Effector CD4-positive, alpha-beta T cell (primary cell): Measurements from ENCODE around the gene GNB2.
"Not testable (repeated sequence)": the region's sequence is repeated elsewhere in the genome, so short reads cannot be mapped to it uniquely, and the experiment has no call there.

Experiments
- DNase-seq: peaks from one replicate; pipeline ENCODE4 v3.0.0-alpha.2; 2020
- total RNA-seq: gene quantifications from one replicate; lab custom pipeline; 2026; lab: John Stamatoyannopoulos, UW

The GNB2 gene
- 104 reads per million, percentile 83 among the genes with 10 or more reads in this experiment for total RNA-seq

DNA sequence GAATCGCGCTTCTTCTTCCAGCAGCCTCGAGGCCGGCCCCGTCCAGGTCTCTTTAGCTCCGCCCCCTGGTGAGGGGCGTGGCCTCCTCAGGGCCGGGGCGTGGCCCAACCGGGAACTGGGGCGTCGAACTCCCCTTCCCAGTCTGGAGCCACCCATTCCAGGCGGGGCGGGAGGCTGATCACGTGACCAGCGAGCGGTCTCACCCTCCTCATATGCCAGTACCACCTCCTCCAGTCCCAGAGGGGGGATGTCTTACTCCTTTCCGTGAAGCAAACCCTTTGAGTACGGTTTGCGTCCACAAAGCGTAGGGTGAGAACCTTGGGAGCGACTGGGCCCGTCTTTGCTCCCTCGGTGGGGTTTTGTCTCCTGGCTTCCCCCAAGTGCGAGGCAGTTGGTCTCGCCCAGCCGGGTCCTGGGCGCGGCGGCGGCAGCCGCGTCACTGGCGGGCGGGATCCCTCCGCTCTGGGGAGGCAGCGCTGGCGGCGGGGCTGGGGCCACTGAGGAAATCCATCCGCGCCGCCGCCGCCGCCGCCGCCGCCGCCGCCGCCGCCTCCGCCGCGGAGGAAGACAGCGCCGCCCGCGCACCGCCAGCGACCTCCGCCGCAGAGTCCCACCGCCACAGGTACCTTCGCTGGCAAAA is at the start of gene GNB2:
Gene GNB2, plus strand, starts transcription at position 439 of the 640 bp plus-strand sequence. CDS start 2,526 bp downstream, outside the sequence.
- peak; percentile 94 for DNase-seq

DNA sequence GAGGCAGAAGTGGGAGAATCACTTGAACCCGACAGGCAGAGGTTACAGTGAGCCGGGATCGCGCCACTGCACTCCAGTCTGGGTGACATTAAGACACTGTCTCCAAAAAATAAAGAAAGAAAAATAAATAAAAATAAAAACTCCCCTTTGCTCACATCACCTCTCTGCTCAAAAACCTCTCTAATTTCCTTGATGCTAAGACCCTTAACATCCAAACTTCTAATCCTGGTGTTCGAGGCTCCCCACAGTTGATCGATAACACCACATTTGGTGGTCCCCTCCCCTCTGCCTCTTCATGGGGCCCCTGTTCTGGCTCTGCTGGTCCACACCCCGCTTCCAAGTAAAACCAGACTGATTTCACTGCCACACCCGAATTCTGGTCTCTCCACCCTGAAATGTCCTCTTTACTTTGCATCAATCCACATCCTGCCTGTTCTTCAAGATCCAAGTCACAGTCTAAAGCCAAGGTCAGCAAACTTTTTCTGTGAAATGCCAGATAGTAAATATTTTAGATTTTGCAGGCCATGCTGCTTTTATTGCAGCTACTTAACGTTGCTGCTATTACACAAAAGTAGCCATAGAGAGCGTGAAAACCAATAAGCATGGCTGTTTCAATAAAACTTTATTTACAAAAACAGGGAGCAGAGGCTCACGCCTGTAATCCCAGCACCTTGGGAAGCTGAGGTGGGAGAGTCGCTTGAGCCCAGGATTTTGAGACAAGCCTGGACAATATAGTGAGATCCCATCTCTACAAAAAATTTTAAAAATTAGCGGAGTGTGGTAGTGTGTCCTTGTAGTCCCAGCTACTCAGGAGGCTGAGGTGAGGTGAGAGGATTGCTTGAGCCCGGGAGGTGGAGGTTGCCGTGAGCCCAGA is 49.4 kb upstream of the GNB2 start:
- DNase-seq: no peak

GRCh38 chr7:100626055-100626454 is 47.5 kb upstream of the GNB2 start:
- no peak for DNase-seq

GRCh38 chr7:100626530-100627237 is 46.9 kb upstream of the GNB2 start:
- DNase-seq: peak; percentile 77

- no peak for DNase-seq
Measured at GRCh38 chr7:100627238-100627549, 46.3 kb upstream of the GNB2 start.

DNA sequence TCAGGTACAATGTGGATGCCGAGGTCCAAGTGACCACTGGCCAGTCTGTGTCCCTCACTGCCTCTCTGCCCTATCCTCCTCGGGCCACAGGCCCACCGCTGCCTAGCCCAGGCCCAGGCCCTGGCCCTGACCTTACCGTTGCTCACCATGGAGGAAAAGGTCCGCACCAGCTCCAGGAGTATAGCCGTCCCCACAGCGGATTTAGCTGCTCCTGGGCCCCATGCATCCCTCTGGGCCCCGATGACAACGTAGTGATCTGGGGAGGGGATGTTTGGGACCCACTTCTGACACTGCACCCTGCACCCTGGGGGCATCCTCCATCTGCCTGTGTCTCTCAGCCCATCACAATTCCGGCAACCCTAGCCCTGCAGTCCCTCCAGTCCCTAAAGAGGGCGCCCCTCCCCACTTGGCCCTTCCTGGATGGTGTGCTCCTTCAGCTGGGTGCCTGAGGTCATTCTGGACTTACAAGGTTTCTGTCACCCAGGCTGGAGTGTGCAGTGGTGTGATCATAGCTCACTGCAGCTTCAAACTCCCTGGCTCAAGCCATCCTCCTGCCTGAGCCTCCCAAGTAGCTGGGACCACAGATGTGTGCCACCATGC is 44.3 kb upstream of the GNB2 start:
- DNase-seq: no peak

DNA sequence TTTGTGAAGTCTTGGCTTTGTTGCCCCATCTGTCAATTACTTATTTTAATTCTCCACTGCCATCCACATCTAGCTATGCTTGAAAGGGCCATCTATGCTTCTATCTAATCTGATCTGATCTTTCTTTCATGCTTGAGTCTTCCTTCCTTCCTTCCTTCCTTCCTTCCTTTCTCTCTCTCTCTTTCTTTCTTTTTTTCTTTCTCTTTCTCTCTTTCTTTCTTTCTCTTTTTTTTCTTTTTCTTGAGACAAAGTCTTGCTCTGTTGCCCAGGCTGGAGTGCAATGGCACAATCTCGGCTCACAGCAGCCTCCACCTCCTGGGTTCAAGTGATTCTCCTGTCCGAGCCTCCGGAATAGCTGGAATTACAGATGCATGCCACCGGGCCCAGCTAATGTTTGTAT is 43.5 kb upstream of the GNB2 start:
- no peak for DNase-seq

DNA sequence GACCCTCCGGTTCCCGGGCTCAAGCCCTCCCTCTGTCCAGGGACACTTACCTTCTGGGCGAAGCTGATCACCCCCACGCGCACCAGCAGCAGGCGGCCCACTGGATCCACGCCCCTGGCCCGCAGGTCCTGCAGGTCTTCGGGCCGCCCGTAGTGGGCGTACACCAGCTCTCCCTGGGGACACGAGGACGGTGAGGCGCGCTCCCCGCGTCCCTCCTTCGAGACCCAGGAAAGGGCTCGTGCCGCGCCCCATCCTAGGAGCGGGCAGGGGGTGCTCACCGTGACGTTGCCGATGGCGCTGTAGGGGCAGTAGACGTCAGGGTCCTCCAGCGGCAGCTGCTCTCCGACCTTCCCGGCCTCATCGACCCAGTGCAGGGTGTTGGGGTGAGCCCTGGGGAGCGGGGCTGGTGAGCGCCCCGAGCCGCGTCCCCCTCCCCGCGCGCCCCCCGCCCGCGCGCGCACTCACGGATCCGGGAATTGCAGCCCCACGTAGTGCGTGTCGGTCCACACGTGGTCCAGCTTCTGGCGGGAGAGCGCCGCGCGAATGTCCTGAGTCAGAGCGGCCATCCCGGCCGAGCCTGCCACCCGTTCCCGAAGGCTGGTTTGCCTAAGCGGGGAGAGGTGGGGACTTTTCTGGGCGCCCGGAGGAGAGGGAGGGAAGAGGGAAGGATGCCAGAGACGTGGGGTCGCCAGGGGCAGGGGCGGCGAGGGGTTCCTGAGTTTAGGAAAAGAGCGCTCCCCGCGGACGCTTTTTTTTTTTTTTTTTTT is 40.4 kb upstream of the GNB2 start:
- peak; percentile 34 for DNase-seq

- no peak for DNase-seq
Measured at GRCh38 chr7:100639995-100640516, 33.5 kb upstream of the GNB2 start.

GRCh38 chr7:100640517-100641440 is 32.8 kb upstream of the GNB2 start:
- no peak for DNase-seq

- no peak for DNase-seq
Measured at GRCh38 chr7:100641463-100641859, 32.1 kb upstream of the GNB2 start, which contains the start of gene TFR2. Gene TFR2, minus strand, starts transcription at chr7:100641552. Its CDS starts 43 bp downstream, at chr7:100641509.

GRCh38 chr7:100641860-100642533 is 31.5 kb upstream of the GNB2 start:
- no peak for DNase-seq

DNA sequence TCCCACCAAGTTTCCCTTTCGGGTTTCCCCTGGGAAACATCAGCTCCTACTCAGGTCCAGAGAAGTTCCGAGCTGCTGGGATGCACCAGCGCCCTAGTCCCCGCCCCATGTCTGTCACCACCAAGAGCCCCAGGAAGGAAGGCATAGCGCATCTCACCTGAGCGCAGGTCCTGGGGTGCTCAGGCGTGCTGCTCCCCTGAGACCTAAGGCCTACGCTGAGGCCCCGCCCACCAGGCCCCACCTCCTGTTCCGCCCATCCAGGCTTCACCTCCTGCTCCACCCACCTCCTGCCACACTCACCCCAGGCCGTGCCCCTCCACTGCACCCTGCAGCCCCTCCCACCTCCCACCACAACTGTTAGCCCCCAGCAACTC is 31.0 kb upstream of the GNB2 start:
- DNase-seq: no peak

- DNase-seq: no peak
Measured at GRCh38 chr7:100649826-100650565, 23.5 kb upstream of the GNB2 start.

DNA sequence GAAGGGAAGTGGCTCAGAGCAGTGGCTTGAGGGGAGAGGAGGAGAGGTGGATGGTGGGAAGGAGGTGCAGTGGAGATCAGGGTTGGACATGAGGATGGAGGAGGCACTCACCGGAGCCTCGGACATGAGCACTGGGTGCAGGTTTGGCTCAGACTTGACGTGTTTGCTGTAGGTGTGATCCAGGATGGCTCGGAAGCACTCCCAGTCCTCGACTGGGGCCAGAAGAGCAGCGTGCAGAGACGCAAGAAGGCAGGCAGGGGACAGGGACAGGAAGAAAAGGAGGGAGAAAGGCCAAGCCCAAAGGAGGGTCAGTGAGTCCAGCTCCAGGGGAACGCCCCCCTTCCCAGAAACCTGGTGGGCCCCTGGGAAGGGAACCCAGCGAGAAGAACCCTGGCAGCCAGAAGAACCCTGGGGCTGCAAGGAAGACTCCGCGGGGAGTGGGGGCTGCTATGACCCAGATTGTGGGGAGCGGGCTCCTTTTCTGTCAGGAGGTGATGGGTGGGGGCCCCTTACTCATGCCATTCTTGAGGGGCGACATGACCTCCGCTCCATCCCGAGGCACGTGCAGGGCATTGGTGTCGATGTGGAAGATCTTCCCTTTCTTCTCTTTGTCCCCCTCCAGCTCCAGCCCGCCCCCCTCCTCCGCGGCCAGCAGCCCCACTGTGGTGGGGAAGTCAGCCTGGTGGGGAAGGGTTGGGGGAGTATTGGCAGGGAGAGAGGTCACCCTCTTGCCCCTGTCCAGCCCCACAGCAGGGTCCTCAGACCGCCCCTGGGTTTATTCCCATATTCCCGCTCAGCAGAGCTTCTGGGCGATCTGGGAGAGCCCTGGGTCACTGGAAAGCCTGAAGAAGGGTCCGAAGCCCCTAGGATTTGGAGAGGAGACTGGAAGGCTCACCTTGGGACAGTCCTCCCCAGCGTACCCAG is 18.4 kb upstream of the GNB2 start:
- no peak for DNase-seq

- no peak for DNase-seq
Measured at GRCh38 chr7:100655908-100656674, 17.4 kb upstream of the GNB2 start, which contains the start of gene ACTL6B. Gene ACTL6B, minus strand, starts transcription at chr7:100656448. Its CDS starts 94 bp downstream, at chr7:100656354.

DNA sequence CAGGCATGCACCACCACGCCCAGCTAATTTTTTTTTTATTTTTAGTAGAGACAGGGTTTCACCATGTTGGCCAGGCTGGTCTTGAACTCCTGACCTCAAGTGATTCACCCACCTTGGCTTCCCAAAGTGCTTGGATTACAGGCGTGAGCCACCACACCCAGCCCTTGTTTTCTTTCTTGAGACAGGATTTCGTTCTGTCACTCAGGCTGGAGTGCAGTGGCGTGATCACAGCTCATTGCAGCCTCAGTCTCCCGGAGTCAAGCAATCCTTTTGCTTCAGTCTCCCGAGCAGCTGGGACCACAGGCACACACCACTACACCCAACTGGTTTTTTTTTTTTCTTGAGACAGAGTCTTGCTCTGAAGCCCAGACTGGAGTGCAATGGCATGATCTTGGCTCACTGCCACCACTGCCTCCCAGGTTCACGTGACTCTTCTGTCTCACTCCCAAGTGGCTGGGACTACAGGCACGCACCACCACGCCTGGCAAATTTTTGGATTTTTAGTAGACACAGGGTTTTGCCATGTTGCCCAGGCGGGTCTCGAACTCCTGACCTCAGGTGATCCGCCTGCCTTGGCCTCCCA is 11.3 kb upstream of the GNB2 start:
- not testable (repeated sequence) for DNase-seq
